Activated CD8-positive, alpha-beta memory T cell treated with anti-CD3 and anti-CD28 coated beads for 36 hours (primary cell): ENCODE data around the gene ARHGAP21. TPM values are rescaled to one million over a fixed set of nuclear protein-coding genes. Genes with fewer than 3 reads are reported as not detected.
"Not testable (repeated sequence)": the region's sequence is repeated elsewhere in the genome, so short reads cannot be mapped to it uniquely, and the experiment has no call there.

Experiments
- CTCF ChIA-PET: fragments of 350-600 bp; sonication (Branson Sonifier 250); formaldehyde crosslinking; loops from one replicate; lab custom pipeline; 2021; ENCODE audit warnings: antibody characterized with exemption; lab: Charles Lee
- POLR2A ChIA-PET: fragments of 350-600 bp; sonication (Branson Sonifier 250); formaldehyde crosslinking; loops from one replicate; lab custom pipeline; 2021; ENCODE audit warnings: antibody characterized with exemption; lab: Charles Lee
- total RNA-seq, 2 experiments: library from RNA; stranded (reverse); gene quantifications; one replicate each; pipeline ENCODE4 v1.2.3, GENCODE V29; 2021

ARHGAP21 gene
- total RNA-seq = 10 to 100 TPM; 31.7 to 34.3 TPM

DNA sequence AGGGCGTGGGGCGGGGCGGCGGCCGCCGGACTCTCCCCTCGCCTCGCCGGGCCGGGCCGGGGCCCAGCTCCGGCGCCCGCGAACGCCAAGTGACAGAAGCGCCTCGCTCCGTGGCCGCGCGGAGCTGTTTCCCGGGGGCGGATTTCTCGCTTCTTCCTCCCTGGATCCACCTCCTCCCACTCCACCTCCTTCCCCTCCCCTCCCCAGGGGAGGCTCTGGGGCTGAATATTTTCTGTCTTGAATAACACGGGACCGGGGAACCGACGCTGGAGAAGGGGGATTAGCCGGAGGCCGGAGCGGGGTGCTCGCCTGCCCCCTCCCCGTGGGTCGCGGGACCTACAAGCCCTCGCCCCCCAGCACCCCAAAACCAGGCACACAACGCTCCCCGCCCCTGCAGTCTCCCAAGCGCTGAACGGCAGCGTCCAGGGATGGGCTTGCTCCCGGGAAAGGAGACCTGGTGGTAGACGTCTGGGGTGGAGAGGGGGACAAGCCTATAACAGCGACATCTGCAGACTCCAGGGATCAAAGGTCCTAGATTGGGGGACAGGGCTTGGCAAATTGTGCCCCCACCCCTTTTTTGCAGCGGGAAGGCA is at the start of gene ARHGAP21:
ARHGAP21 (minus strand) TSS at position 100 of the 593 bp plus-strand sequence. CDS start 1,988 bp downstream, outside the sequence.
- CTCF ChIA-PET = no interaction called here
- POLR2A ChIA-PET = interaction anchor here (0.8 to 1.1 kb wide), 2 partner anchors 9 to 158 kb away, joined by 3 to 5 read pairs; no protein-coding TSS in a partner anchor

DNA sequence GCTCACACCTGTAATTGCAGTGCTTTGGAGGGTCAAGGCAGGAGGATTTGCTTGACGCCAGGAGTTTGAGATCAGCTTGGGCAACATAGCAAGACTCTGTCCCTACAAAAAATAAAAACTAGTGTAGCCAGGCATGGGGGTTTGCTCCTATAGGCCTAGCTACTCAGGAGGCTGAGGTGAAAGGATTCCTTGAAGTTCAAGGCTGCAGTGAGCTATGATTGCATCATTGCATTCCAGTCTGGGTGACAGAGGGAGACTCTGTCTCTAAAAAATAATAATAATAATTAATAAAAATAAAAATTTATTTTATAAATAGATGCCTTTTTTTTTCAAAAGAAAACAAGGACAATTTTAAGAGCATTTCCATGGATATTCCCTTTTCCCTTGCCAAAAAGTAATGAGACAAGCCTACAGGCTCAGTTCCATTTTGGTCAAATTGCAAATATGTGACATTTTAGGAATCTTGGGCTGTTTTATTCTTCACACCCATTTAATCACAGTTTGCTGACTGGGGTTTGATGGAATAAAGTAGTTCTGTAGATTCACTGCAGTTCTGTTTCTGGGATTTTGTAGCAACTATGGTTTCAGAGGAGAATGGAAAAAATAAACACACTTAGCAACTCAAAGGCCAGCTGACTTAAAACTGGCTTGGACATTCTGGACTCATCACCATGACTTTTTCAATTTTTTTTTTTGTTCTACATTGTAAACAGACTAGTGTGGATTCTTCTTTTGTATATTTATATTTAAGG is 48.4 kb upstream of the ARHGAP21 start:
- CTCF ChIA-PET = no interaction called here
- POLR2A ChIA-PET = no interaction called here

DNA sequence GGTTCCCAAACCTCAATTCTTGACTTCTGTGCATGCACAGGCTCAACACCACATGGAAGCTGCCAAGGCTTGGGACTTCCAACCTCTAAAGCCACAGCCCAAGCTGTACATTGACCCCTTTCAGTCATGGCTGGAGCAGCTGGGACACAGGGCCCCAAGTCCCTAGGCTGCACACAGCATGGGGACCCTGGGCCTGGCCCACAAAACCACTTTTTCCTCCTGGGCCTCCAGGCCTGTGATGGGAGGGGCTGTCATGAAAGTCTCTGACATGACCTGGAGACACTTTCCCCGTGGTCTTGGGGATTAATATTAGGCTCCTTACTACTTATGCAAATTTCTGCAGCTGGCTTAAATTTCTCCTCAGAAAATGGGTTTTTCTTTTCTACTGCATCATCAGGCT is 41.3 kb upstream of the ARHGAP21 start:
- POLR2A ChIA-PET, CTCF ChIA-PET: not testable (repeated sequence)

- CTCF ChIA-PET = no interaction called here
- POLR2A ChIA-PET = no interaction called here
These were observed 39.4 kb upstream of the ARHGAP21 start for GRCh38 chr10:24762966-24763623.

GRCh38 chr10:24762161-24762924 is 38.7 kb upstream of the ARHGAP21 start:
- POLR2A ChIA-PET = no interaction called here
- CTCF ChIA-PET = no interaction called here

DNA sequence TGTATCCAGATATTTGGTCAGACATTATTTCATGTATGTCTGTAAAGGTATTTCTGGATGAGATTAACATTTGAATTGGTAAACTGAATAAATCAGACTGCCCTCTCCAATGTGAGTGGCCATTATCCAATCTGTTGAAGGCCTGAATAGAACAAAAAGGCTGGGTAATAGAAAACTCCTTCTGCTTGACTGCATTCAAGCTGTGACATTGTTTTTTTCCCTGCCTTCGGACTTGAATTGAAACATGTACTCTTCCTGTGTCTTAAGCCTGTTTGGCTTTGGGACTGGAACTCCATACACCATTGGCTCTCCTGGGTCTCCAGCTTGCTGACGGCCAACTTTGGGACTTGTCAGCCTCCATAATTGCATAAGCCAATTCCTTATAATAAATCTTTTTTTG is 36.0 kb upstream of the ARHGAP21 start:
- POLR2A ChIA-PET = no interaction called here
- CTCF ChIA-PET = interaction anchor here (0.6 kb wide), 1 partner anchor 106 kb away, joined by 3 read pairs; no protein-coding TSS in a partner anchor

DNA sequence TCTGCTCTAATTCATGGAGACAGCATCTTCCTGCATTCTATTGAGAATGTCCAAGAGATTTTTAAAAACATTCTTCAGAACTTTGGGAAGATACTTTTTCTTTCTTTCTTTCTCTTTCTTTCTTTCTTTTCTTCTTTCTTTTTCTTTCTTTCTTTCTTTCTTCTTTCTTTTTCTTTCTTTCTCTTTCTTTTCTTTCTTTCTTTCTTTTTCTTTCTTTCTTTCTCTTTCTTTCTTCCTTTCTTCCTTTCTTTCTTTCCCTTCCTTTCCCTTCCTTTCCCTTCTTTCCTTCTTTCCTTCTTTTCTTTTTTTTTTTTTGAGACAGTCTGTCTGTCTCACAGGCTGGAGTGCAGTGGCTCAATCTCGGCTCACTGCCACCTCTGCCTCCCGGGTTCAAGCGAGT is 34.6 kb upstream of the ARHGAP21 start:
- POLR2A ChIA-PET, CTCF ChIA-PET: not testable (repeated sequence)

GRCh38 chr10:24756283-24756682 is 32.6 kb upstream of the ARHGAP21 start:
- ChIA-PET POLR2A (no interaction called here), CTCF (no interaction called here)

DNA sequence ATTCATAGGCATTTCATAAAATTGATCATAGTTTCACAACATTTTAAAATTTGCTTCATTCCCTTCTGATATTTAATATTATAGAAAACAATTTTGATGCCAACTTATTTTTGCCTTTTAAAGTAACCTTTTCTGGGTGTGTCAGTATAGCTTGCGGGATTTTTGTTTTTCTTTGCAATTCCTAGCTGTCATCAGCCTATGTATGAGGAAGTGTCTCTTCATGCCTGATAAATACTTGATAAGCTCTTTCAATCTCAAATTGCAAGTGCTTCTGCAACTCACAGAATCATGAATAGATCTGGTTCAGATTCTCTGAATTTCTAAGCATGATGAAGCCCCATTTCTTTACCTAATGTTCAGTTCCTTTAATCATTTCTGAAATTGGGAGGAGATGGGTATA is 28.0 kb upstream of the ARHGAP21 start:
- POLR2A ChIA-PET = no interaction called here
- CTCF ChIA-PET = no interaction called here

DNA sequence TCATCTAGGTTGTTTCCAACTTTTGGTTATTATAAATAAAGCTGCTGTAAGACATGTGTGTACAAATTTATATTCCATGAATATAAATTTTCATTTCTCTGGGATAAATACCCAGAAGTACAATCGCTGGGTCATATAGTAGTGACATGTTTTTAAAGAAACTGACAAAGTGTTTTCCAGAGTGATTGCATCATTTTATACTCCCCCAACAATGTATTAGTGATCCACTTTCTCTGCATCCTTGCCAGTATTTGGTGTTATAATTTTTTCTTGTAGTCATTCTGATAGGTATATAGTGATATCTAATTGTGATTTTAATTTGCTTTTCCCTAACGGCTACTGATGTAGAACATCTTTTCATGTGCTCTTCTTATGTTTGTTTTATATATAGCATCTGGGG is 27.0 kb upstream of the ARHGAP21 start:
- CTCF ChIA-PET = no interaction called here
- POLR2A ChIA-PET = no interaction called here

GRCh38 chr10:24748214-24748613 is 24.5 kb upstream of the ARHGAP21 start:
- POLR2A ChIA-PET = no interaction called here
- CTCF ChIA-PET = no interaction called here

DNA sequence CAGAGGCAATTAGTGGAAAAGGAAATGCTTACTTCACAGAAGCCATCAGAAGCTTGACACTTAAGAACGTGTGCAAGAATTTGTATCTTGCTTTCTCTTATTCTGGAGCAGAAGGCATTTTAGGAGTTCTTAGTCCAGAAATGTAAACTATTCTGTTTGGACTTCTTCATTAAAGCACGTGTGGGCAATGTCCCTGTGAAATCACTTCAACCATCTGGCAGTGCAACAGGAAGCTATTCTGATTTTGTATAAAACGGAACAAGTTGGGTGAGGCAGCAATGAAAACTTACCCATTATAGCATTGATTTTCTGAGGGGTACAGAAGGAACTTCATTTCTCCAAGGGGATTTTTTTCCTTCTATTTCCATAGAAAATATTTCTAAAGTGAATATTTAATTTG is 21.3 kb upstream of the ARHGAP21 start:
- CTCF ChIA-PET = no interaction called here
- POLR2A ChIA-PET = no interaction called here

DNA sequence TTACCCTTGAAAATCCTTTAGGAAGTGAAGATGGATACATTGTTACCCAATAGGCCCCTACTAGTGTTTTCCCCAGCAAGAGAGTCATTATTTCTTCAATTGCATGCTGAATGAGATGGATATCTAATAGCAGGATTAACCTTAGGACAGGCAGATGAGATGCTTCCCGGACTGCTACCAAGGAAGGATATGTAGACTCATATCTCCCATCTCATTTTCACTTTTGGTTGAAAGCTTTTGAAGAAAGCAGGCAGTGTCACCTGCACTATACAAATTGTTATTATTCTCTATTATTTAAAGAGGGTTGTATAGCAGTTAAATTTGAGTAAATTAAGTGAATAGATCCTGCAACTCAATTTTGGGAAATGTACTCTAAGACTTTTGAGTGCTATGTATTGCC is 17.0 kb upstream of the ARHGAP21 start:
- CTCF ChIA-PET = no interaction called here

DNA sequence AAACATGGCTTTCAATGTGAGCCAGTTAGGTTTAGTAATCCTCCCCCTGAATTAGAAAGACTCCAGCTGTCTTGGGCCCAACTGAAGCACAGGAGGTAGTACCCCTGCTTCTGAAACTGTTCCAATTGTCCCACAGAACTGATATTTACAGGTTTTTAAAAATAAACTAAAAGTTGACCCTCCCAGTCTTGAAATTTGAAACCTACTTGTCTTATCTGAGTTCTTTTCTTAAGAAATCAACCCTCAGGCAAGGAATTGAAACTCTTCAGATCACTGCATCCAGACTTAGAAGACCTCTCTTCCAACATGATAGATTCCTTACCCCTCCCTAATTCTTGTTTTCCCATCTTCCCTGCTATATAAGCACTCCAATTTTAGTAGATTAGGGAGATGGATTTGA is 13.3 kb upstream of the ARHGAP21 start:
- CTCF ChIA-PET = no interaction called here
- POLR2A ChIA-PET = no interaction called here

More for the DNA sequence above, 17.0 kb upstream of the ARHGAP21 start:
- POLR2A ChIA-PET = no interaction called here

- CTCF ChIA-PET = no interaction called here
- POLR2A ChIA-PET = no interaction called here
These were observed 8.3 kb upstream of the ARHGAP21 start for GRCh38 chr10:24731942-24732341.

GRCh38 chr10:24730811-24731210 is 7.1 kb upstream of the ARHGAP21 start:
- POLR2A ChIA-PET = no interaction called here
- CTCF ChIA-PET = no interaction called here

- ChIA-PET POLR2A (no interaction called here), CTCF (no interaction called here)
These were observed 4.1 kb upstream of the ARHGAP21 start for GRCh38 chr10:24727786-24728185.

DNA sequence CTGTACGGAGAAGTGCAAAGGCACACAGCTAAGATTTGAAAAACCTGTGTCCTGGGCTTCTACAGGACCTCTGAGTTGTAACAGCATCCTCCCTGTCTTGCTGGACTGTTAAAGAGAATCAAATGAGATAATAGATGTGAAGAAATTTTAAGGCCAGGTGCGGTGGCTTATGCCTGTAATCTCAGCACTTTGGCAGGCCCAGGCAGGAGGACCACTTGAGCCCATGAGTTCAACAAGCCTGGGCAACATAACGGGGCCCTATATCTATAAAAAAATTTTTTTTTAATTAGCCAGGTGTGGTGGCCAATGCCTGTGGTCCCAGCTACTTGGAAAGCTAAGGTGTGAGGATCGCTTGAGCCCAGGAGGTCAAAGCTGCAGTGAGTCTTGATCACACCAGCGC is 2.9 kb upstream of the ARHGAP21 start:
- ChIA-PET CTCF (interaction anchor here (0.6 kb wide), 1 partner anchor 1569 kb away, joined by 4 read pairs; no protein-coding TSS in a partner anchor), POLR2A (interaction anchor here (0.7 kb wide), 1 partner anchor 1805 kb away, joined by 3 read pairs; no protein-coding TSS in a partner anchor)

DNA sequence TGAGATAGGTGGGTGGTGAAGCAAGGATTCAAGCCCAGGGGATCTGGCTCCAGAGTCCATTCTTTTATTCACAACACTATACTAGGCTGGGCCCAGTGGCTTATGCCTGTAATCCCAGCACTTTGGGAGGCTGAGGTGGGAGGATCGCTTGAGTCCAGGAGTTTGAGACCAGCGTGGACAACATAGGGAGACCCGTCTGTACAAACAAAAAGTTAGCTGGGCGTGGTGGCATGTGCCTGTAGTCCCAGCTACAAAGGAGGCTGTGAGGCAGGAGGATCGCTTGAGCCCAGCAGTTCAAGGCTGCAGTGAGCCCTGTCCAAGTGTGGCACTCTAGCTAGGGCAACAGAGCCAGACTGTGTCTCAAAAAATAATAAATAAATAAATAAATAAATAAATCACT is 2.3 kb upstream of the ARHGAP21 start:
- ChIA-PET CTCF (interaction anchor here (0.6 kb wide), 1 partner anchor 1568 kb away, joined by 4 read pairs; no protein-coding TSS in a partner anchor), POLR2A (interaction anchor here (0.7 kb wide), 1 partner anchor 1805 kb away, joined by 3 read pairs; no protein-coding TSS in a partner anchor)
